GM19324 (cell line): ENCODE measurements around the gene TMEM174.
"Not testable (repeated sequence)": the region's sequence is repeated elsewhere in the genome, so short reads cannot be mapped to it uniquely, and the experiment has no call there.

Experiments
- ATAC-seq: cut with Tn5 transposase; IDR thresholded peaks from one replicate; pipeline ENCODE4 v1.9.1; 2021; ENCODE audit warnings: mild to moderate bottlenecking, moderate library complexity; ENCODE audit not compliant: unreplicated experiment, low FRiP score

Gene TMEM174

DNA sequence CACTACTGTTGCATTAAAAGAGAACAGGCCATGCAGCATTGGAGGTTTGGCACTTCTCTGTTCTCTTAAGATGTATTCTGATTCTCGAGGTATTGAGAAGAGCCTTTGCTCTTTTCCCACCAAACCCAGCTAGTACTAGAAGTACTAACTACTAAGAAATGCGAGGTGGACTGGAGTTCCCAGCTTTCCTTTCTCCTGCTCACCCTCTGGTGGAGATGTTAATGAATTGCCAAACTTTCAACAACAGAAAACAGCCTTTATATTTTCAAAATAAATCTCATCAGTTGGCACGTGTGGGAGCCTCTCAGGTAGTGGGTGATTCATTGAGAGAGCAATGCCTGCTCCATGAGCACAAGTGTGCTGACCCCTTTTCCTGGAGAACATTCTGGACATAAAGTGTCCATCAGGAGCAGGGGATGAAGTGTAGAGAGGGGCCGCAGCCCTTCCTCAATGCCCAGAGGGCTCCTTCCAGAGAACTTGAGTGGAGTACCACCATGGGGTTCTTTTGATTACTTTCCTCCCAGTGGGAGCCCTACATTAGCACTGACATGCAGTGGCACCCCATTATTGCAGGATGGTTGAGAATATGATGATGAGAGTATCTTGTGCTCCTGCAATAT lies 45.7 kb downstream of the TMEM174 start:
- ATAC-seq: no peak

DNA sequence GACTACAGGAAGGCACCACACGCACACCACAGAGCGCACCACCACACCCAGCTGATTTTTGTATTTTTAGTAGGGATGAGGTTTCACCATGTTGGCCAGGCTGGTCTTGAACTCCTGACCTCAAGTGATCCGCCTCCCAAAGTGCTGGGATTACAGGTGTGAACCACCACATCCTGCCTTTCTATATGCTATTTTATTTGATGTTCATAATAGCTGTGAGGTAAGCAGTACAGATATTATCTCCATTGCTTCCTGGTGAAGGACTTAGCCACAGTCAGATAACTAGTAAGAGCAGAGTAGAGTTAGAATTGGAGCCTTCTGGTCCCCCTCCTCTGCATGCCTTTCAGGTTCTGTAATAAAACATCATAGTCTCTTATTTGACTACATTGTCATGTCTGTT lies 46.3 kb downstream of the TMEM174 start:
- ATAC-seq: not testable (repeated sequence)

DNA sequence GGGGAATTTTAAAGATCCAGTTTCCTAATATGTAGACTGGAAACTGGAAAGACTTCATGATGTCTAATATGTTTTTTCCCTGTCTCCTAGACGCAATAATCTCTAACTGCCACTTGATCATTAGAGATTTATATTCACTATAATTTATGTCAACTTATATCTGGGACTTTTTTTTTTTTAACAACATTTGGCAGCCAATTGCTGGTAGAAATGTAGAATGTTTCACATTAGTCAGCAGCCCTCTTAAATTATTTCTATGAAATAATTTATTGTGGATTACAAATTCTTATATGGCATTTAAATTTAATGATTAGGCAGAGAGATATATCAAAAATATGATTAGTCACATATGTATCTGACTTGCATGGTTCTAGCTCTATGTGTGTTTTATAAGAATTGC lies 48.2 kb downstream of the TMEM174 start:
- ATAC-seq: no peak

DNA sequence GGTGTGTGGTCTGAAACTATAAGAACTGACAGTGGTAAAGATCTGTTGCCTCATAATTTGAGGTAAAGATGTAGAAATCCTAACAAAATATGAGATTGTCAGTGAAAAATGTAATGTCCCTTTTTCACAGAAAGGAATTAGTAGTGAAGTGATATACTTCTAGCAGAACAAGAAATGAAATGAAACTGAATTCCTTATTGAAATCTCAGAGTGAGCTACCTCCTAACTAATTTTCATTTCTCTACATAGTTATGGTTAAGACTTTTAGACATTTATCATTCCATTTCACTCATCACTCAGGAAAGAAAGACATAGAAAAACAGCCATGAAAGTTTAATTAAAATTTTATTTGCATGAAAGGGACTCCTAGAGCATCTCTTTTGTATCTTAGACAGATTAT lies 48.7 kb downstream of the TMEM174 start:
- no peak for ATAC-seq

DNA sequence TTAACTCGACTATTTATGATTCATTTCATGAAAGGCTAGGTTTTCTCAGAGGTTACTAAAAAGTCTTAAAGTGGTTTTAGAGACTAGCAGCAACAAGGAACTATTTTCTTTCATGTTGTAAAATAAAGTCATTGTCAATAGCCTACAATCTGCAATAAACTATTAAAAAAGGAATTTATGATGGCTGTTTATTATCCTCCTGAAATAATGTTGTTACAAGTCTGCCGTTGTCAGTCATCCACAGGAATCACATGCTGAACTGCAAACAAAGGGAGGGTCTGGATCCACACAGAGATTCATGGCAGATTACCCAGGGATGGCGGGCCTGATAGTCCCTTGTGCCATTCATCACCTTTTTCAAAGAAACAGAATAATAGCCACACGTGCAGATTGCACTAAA lies 49.2 kb downstream of the TMEM174 start:
- no peak for ATAC-seq
